Measurements from ENCODE around the gene SPNS2.

GRCh38 chr17:4480929-4481898 lies 17.5 kb upstream of the SPNS2 start:
- no peak for TF ChIP-seq CTCF (IDR thresholded peaks at IDR 0.05; ENCODE audit: poor library complexity, severe bottlenecking)
- no peak for TF ChIP-seq EZH2 (IDR thresholded peaks at IDR 0.05; ENCODE audit: borderline replicate concordance, insufficient read depth, low read length, poor library complexity, severe bottlenecking)
- no peak for TF ChIP-seq SMC3 (conservative IDR thresholded peaks at IDR 0.05; ENCODE audit: poor library complexity)
- no peak for TF ChIP-seq RAD21 (conservative IDR thresholded peaks at IDR 0.05)
- no peak for TF ChIP-seq REST (IDR thresholded peaks at IDR 0.05; ENCODE audit: borderline replicate concordance)
- no peak for TF ChIP-seq EP300 (conservative IDR thresholded peaks at IDR 0.05; ENCODE audit: poor library complexity, severe bottlenecking)
- no peak for TF ChIP-seq TAF1 (IDR thresholded peaks at IDR 0.05; ENCODE audit: low read depth)
- TF ChIP-seq POLR2AphosphoS5 (IDR thresholded peaks at IDR 0.05) = no peak
